DMS114 treated with DMSO at 0.1 percent for 48 hours (cell line): Measurements from ENCODE around the gene UBTF.

ENCODE experiments used
- DNase-seq: peaks from one replicate; lab custom pipeline; 2025; ENCODE audit not compliant: unreplicated experiment; lab: John Stamatoyannopoulos, UW

Gene UBTF, protein sequence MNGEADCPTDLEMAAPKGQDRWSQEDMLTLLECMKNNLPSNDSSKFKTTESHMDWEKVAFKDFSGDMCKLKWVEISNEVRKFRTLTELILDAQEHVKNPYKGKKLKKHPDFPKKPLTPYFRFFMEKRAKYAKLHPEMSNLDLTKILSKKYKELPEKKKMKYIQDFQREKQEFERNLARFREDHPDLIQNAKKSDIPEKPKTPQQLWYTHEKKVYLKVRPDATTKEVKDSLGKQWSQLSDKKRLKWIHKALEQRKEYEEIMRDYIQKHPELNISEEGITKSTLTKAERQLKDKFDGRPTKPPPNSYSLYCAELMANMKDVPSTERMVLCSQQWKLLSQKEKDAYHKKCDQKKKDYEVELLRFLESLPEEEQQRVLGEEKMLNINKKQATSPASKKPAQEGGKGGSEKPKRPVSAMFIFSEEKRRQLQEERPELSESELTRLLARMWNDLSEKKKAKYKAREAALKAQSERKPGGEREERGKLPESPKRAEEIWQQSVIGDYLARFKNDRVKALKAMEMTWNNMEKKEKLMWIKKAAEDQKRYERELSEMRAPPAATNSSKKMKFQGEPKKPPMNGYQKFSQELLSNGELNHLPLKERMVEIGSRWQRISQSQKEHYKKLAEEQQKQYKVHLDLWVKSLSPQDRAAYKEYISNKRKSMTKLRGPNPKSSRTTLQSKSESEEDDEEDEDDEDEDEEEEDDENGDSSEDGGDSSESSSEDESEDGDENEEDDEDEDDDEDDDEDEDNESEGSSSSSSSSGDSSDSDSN

DNA sequence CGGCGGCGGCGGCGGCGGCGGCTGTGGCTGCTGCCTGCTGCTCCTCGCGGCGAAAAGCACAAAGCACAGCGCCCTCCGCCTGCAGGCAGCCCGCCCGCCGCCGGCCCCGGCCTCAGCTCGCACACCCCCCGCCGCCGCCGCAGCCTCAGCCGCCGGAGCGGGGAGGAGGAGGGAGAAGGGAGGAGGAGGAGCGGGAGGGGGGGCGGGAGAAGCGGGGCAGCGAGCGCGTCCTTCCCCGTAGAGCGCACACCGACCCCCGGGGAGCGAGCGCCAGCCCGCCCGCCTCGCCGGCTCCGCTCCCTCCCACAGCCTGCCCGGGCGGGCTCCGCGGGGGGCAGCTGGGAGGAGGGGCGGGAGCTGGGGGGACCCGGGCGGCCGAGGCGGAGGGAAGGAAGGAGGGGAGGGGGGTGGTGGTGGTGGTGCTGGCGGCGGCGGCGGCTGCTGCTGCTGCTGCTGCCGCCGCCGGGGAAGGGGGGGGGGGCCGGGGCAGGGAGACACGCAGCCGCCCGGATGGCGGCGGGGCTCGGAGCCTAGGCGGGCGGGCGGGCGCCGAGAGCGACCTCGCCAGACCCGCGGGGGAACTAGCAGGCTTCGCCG is at the start of gene UBTF:
TSS of gene UBTF (minus strand) at position 60 of the 597 bp plus-strand sequence. CDS start 1,446 bp downstream, outside the sequence.
- DNase-seq, result peak; percentile 15

DNA sequence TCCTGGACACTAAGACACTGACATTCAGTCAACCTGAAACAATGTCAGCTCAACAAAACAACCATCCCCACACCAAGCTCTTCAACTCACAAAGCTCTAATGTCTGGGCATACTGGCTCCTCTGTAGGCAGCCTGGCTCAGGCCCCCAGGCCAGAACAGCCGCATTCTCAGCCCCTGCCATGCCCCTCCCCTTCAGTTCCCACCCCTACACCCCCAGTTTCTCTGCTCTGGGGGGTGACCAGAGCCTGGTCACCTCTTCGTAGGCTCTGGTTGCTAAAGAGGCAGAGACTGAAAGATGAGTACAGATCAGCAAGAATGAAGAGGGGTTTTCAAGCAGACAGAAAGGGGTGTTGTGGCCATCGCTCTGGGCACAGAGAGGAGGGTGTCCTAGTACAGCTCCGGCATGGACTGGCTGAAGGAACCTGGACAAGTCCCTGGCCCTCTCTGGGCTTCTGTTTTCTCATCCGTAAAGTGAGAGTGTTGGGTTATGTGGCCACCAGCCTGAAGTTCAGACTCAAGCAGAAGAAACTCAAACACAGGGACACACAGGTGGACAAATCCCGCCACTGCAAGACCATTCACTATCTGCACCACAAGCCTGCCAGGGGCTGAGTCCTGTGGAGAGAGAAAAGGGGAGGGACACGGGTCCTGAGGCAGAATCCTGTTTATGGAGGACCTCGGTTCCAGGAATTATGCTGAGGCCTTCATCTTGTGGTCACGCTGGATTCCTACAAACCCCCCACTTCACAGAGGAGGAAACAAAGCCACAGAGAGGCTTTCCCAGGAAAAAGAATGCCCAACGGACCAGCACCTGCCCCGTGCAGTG is 49.4 kb upstream of the UBTF start:
- DNase-seq, result no peak

DNA sequence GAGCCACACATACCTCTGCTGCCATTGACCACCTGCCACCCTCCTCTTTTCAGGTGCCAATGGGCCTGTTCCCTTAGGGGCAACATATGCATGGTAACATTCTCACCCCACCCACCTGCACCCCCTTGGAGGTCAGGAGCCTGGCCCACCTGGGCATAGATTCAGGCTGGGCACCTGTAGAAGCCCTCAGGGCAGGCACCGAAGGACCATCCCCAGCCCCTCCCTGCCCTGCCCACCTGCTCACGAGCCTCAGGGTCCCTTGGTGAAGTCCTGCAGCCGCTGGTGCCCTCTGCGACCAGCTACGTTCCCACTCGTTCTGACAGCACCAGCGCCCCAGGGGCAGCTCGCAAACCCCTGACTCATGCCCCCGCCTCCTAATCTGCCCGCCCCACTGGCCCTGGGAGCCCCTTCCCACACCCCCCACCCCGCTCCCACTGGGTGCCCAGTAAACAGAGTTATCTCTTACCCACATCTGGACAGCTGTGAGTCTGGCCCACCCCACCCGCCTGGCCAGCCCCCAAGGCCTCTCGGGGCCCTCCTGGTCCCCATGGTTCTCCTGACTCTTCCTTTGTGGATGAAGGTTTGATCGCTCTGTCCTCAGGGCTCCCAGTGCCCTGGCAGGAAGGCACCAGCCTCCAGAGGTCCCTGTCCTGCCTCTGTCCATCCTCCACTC is 48.5 kb upstream of the UBTF start, which contains the start of gene SLC4A1:
TSS of gene SLC4A1 (minus strand) at position 318 of the 673 bp plus-strand sequence. CDS start 5,269 bp downstream, outside the sequence.
- DNase-seq, result no peak

DNA sequence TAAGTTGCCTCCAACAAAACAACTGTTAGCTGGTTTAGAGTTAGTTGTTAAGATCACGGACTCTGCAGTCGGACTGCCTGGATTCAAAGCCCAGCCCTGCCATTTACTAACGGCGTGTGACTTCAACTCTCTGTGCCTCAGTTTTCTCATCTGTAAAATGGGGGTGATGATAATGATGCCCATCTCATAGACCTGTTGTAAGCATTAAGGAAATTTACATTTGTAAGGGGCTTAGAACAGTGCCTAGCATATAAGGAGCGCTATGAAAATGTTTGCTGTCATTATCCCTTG is 47.6 kb upstream of the UBTF start:
- no peak for DNase-seq

DNA sequence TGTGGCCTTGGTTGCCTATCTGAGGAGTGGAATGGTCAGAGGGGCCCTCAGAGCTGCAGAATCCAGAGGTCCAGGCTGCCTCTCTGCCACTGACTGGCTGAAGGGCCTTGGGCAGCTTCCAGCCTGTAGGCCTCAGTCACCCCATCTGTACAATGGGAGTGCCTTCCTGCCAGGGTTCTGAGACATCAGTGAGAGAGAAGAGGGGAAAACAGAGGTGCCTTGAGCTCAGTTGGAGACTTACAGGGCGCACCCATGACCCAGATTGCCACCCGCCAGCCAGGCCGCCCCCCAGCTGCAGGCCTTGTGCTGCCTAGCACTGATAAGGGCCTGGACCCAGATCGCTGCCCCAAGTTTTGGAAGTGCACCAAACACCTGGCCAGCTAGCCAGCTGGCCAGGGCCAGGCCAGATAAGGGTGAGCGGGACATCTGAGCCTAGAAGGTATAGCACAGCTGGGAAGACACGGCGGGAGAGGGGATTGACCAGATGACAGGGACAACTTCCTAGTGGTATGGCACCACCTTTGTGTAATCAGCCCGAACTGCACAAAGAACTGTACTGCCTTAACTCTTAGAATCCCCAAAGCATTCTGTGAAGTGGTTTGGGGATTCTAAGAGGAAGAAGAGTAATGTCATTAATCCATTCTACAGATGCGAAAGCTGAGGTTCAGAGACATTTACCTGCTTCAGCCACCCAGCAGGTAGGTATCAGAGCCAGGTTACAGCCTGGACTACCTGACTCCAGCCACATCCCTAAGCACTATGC is 47.1 kb upstream of the UBTF start:
- no peak for DNase-seq

DNA sequence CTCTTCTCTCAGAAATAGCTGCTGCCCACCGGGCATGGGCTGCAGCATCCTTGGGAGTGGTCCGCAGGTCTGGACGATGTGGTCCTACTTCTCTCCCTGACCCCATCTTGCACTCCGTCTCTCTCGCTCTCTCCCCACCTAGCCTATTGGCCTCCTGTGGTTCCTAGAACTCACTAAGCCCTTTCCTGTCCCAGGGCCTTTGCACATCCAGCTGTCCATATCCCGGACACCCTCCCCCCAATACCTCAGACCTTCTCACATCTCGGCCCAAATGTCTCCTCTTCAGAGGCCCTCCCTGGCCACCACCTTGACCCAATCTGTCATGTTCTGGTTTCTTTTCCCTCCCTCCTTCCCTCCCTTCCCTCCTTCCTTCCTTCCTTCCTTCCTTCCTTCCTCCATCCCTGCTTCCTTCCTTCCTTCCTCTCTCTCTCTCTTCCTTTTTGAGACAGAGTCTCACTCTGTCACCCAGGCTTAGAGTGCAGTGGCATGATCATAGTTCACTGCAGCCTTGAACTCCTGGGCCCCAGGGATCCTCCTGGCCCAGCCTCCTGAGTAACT is 43.9 kb upstream of the UBTF start:
- no peak for DNase-seq

DNA sequence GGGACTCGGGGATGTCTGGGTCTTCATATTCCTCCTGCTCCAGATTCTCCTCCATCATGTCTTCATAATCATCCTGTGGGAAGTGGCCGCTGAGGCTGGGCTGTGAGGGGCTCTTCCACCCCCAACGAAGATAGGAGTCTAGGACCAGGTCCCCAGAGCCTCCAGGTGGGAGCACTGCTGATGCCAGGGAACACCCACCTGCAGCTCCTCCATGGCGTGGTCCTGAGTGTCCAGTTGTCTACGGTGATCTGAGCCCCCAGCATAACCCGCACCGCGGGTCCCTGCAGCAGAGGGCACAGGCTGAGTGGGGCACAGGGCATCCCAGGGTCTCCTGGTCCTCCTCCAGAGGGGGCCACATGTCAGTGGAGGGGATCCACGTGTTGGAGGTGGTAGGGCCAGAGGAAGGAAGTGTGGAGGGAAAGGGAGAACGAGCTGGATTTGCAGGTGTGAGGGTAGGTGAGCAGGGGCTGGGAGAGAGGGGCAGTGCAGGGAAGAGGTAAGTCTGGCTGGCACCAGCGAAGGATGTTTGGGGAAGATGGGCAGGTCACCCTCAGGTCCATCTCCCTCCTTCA is 43.3 kb upstream of the UBTF start:
- DNase-seq, result no peak

DNA sequence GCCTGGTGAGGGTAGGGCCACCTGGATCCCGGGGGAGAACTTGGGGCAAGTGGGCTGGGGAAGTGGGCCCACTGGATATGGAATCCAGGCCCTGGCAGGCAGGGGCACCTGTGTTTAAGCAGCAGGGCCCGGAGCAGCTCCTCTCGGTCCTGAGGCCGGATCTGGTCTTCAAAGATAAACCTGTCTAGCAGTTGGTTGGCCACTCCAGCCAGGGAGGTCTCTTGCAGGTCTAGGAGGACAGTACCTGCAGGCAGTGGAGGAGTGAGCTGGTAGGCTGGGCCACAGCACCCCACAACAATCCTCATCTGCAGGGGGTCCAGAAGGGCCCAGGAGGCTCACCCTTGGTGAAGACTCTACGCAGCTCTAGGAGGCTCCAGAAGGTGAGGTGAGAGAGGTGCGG is 40.8 kb upstream of the UBTF start:
- no peak for DNase-seq

DNA sequence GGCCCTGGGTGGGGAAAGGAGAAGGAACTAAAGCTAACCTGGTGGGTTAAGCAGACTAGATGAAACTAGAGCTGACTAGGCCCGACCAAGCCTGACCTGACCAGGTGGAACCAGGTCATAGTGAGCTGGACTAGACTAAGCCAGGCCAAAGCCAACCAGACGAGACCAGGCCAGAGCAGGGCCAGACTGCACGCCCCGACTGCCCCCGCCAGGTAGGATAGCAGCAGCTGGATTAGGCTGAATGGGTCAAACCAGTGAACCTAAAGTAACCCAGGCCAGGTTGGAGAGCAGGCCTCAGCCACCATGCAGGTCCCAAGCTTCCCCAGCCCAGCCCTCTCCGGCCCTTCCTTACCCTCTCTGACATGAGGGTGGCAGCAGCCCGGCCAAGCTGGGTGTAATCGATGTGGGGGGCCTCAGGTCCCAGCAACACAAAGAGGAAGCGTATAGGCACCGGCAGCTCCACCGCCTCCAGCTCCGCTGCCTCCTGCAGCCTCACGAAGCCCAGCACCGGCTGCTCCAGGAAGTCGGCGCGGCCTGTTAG is 39.4 kb upstream of the UBTF start:
- DNase-seq, result no peak

DNA sequence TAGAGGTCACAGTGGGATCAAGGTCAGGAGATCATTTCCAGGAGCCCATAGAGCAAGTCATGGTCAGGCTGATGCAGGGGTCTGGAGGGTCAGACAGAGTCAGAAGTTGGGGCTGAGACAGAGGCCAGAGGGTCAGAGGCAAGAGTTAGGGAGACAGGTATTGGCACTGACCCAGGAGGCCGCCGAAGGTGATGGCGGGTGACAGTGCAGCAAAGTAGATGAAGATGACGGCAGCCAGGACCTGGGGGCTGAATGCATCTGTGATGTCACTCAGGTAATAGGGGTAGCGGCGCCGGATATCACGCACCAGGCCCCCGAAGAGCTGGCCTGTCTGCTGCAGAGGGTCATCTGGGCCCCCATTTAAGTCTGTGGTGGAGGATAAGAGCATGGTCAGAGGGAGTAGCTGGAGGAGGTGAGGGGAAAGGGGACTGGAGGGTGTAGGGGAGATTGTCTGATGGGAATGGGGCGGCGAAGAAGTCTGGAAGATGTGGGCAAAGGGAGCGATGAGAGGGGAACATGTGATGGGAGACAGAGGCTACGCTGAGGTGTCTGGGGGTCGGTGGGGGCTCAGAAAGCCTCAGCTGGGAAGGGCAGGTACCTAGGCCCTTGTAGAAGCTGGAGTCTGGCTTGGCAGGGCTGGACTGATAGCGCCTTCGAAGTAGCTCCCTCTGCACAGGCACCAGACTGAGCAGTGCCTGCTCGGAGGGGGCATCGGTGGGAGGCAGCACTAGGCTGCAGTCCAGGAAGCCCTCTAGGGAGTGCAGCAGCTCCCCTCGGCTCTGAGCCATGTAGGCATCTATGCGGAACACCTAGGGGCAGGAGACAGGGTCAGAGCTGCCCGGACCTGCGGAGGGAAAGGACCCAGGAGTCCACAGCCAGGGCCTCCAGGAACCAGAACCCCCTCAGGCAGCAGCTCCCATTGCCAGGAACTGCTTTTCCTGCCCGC is 38.6 kb upstream of the UBTF start:
- DNase-seq, result no peak

DNA sequence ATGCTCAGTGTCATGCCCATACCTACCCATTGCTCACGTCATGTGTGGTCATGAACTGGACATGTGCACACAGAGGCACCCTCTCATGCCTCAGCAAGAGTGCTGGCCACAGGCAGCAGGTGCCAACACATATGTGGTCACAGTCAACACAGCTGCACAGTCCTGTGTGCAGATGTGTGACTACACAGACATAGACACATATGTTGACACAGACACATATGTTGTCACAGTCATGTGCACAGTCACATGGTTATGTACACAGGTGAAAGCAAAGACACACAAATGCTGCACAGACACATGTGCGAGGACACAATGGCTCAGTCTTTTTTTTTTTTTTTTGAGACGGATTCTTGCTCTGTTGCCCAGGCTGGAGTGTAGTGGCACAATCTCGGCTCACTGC is 37.2 kb upstream of the UBTF start:
- DNase-seq, result no peak

DNA sequence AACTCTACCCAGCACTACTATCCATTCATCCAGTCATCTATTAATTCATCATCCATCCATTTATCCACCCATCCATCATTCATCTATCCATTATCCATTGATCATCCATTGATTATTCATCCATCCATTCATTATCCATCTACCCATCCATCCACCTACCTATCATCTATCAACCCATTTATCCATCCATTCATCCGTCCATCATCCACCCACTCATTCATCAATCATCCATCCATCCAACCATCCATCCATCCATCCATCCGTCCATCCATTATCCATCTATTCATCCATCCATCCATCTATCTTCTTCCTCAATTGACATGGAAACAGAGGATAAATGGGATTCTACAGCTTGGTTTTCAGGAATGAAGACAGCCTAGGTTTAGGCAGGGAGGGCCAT is 36.4 kb upstream of the UBTF start:
- no peak for DNase-seq

DNA sequence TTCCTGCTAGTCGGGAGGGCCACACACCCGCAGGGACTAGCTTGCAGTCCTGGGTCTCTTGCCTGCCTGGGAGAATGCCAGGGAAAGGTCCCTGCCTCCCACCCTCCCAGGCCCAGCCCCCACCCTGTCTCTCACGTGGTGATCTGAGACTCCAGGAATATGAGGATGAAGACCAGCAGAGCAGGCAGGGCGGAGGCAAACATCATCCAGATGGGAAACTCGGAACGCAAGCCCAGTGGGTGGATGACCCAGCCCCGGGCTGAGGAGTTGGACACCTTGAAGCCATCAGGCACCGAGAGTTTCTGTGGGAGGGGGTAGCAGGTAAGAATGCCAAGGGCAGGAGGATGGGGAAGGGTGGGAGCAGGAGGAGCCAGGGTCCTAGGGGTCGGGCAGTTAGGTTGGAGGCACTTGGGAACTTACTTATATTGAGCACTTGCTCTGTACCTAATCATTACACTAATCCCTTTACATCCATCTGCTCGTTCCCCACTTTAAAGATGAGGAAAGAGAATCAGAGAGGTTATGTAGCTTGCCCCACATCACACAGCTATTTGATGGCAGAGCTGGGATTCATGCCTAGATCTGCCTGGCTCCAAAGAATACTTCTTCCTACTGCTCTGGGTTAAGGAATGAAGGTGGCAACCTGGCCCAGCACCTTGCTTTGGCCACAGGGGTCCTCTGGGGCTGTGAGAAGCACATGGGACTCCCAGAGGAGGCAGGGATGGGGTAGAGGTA is 35.1 kb upstream of the UBTF start:
- DNase-seq, result no peak

DNA sequence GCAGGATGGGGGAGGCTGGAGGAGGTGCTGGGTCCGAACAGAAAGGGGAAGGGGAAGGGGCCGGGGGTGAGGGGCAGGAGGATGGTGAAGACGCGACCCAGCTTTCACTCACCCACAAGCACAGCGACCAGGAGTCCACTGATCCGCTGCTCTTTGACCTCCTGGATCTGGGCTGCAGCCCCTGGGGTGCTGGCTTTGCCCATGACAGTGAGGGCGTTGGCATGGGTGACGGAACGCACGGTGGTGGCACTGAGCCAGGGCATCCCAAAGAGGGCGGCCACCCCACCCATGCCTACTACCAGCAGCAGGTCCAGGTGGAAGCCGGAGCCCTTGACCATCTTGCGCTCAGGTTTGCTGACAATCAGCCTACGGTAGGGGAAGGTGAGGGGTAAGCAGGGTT is 33.5 kb upstream of the UBTF start:
- DNase-seq, result no peak

DNA sequence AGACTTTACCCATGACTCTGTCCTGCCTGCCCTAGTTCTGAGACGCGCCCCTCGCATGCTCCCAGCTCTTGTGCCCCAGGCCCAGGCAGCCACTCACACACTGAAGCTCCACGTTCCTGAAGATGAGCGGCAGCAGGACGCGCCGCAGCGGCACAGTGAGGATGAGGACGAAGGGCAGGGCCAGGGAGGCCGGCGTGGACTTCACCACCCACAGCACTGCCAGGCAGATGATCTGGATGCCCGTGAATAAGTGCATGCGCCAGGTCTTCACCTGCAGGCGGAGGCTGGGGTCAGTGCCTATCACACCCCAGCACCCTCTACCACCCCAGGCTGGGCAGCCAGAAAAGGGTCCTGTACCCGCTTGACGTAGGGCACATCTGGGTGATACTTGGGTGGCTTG is 31.6 kb upstream of the UBTF start:
- no peak for DNase-seq

DNA sequence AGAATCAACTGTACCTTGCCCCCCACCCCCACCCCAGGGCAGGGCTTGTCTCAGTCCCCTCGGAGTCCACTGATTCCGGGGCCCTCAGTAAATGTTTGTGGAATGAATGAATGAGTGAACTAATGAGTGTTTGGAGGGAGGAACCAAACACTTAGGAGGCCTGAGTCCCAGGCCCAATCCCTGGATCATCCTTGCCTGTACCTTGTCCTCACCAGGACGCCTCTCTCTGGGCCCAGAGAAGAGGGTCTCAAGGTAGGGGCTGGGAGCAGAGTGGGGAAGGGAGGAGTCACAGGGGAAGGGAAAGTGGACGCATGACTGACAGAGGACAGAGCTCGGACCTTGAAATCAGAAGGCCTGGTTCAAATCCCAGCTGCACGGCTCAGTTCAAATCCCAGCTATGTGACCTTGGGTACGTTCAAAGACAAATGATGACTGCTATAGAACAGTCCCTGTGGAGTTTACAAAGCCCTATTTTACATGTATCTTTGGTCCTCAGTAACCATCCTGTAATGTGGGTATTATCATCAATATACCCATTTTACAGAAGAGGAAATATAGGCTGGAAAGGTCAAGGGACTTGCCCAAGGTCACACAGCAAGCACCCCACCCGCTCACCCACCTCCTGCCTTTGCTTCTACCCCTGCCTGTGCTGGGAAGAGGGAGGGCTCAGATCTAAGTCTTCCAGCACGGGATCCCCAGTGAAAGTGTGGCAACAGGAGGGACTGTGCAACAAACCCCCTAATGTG is 30.2 kb upstream of the UBTF start:
- no peak for DNase-seq
